Subcutaneous abdominal adipose tissue (tissue), 5 donors: ENCODE measurements around the gene HSD17B7.
"Not testable (repeated sequence)": the region's sequence is repeated elsewhere in the genome, so short reads cannot be mapped to it uniquely, and the experiment has no call there.

ENCODE experiments used
- H3K27ac ChIP-seq: one replicate; pipeline ENCODE4 v1.7.0; 2013; ENCODE audit warnings: low read depth, mild to moderate bottlenecking, inconsistent platforms, low read length, moderate library complexity
- H3K27me3 ChIP-seq, 5 donors: one replicate each; pipeline ENCODE4 v1.7.0; 2013; ENCODE audit warnings: low read length in 5 of 5, inconsistent platforms in 1 of 5; ENCODE audit not compliant: control insufficient read depth in 5 of 5, insufficient read depth in 4 of 5
- H3K36me3 ChIP-seq, 5 donors: one replicate each; pipeline ENCODE4 v1.7.0; 2013; ENCODE audit warnings: low read length in 5 of 5; ENCODE audit not compliant: control insufficient read depth in 5 of 5, insufficient read depth in 5 of 5
- H3K4me1 ChIP-seq, 5 donors: one replicate each; pipeline ENCODE4 v1.7.0; 2013; ENCODE audit warnings: low read length in 5 of 5, mild to moderate bottlenecking in 3 of 5, moderate library complexity in 1 of 5; ENCODE audit not compliant: control insufficient read depth in 5 of 5, insufficient read depth in 5 of 5
- H3K4me3 ChIP-seq, 5 donors: one replicate each; pipeline ENCODE4 v1.7.0; 2013; ENCODE audit warnings: low read length in 5 of 5, low read depth in 1 of 5
- H3K9ac ChIP-seq, 5 donors: one replicate each; pipeline ENCODE4 v1.7.0; 2013; ENCODE audit warnings: low read length in 5 of 5, mild to moderate bottlenecking in 4 of 5, moderate library complexity in 3 of 5
- H3K9me3 ChIP-seq, 5 donors: one replicate each; pipeline ENCODE4 v1.7.0; 2013; ENCODE audit warnings: low read length in 5 of 5; ENCODE audit not compliant: control insufficient read depth in 5 of 5
- donor health status: healthy.
- donor health status: healthy.
- donor health status: healthy.
- donor health status: healthy.
- donor health status: healthy.

HSD17B7 gene, protein sequence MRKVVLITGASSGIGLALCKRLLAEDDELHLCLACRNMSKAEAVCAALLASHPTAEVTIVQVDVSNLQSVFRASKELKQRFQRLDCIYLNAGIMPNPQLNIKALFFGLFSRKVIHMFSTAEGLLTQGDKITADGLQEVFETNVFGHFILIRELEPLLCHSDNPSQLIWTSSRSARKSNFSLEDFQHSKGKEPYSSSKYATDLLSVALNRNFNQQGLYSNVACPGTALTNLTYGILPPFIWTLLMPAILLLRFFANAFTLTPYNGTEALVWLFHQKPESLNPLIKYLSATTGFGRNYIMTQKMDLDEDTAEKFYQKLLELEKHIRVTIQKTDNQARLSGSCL

DNA sequence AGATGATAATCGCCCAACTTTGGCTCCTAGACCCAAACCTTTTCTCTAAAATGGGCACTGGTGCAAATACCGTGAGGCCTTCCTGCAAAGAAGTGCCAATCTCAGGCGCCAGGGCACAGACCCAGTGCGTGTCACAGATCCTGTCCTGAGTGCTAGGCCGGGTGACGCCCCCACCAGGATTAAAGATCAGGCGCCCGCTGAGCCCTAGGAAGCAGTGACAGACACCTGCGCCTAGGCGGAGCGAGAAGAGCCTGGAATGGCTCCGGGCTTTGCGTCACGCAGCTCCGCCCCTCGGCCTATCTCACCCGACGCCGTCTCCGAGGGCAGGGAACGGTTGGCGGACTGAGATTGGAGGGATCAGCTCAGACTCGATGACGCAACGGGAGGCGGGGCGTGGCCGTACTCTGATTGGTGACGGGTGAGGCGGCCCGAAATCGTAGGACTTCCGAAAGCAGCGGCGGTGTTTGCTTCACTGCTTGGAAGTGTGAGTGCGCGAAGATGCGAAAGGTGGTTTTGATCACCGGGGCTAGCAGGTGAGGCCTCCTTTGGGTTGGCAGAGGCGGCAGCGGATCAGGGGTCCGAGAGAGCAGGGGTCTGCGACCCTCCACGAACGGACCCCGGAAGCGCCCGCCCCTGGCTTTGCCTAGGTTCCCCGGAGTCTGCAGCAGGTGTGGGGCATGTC lies at the start of gene HSD17B7:
Gene HSD17B7, plus strand, starts transcription at position 400 of the 682 bp plus-strand sequence. Its CDS starts 99 bp downstream, at position 499.
- not testable (repeated sequence) for H3K27me3 ChIP-seq, H3K4me1 ChIP-seq, H3K36me3 ChIP-seq, H3K9me3 ChIP-seq
- Histone ChIP-seq H3K9ac (peak within 1 kb of the TSS in 4 of 5 donors; percentile 22 to 70 (median 54)), H3K4me3 (peak within 1 kb of the TSS; percentile 58 to 68 (median 67)), H3K27ac (peak within 1 kb of the TSS; percentile 74)

GRCh38 chr1:162740755-162741154 lies 49.7 kb upstream of the HSD17B7 start:
- Histone ChIP-seq H3K4me3 (no peak overlapping the region), H3K36me3 (no peaks in the 10 kb centered on the region), H3K27me3 (no peaks in the 10 kb centered on the region), H3K9ac (no peak overlapping the region), H3K4me1 (peaks cover 0 to 18% (median 12%) of the 10 kb centered on the region in 5 donors), H3K27ac (no peak overlapping the region), H3K9me3 (no peaks in the 10 kb centered on the region)

DNA sequence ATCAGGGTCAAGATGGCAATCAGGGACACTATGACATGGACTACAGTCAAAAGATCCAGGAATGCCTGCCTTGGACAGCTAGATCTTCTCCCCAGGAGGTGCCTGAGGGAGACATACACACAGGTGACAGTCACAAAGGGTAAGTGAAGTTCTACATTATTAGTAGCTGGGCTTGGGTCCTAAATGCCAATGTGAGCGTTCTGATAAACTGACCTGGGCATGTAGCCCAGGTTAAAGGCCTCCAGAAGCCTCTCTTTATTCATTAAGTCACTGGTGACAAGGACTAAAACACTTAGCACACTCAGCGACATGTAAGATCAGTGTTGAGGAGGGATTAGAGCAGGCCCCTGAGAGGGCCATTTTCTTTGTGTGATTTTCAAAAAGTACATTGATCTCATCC lies 48.9 kb upstream of the HSD17B7 start:
- H3K27ac ChIP-seq: peak overlapping the region; percentile 44
- H3K4me3 ChIP-seq: no peak overlapping the region
- peaks cover 0 to 19% (median 7%) of the 10 kb centered on the region in 5 donors for H3K4me1 ChIP-seq
- H3K36me3 ChIP-seq: no peaks in the 10 kb centered on the region
- H3K9ac ChIP-seq: no peak overlapping the region
- H3K27me3 ChIP-seq: no peaks in the 10 kb centered on the region
- H3K9me3 ChIP-seq: no peaks in the 10 kb centered on the region

DNA sequence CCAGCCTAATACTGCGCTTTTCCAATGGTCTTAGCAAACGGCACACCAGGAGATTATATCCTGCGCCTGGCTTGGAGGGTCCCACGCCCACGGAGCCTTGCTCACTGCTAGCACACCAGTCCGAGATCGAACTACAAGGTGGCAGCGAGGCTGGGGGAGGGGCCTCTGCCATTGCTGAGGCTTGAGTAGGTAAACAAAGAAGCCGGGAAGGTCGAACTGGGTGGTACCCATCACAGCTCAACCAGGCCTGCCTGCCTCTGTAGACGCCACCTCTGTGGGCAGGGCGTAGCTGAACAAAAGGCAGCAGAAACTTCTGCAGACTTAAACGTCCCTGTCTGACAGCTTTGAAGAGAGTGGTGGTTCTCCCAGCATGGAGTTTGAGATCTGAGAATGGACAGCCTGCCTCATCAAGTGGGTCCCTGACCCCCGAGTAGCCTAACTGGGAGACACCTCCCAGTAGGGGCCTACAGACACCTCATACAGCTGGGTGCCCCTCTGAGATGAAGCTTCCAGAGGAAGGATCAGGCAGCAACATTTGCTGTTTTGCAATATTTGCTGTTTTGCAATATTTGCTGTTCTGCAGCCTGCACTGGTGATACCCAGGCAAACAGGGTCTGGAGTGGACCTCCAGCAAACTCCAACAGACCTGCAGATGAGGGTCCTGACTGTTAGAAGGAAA lies 44.1 kb upstream of the HSD17B7 start:
- H3K9me3 ChIP-seq, H3K9ac ChIP-seq, H3K27ac ChIP-seq, H3K36me3 ChIP-seq, H3K4me3 ChIP-seq, H3K27me3 ChIP-seq: not testable (repeated sequence)
- peaks cover 0 to 17% (median 3%) of the 10 kb centered on the region in 5 donors for H3K4me1 ChIP-seq

DNA sequence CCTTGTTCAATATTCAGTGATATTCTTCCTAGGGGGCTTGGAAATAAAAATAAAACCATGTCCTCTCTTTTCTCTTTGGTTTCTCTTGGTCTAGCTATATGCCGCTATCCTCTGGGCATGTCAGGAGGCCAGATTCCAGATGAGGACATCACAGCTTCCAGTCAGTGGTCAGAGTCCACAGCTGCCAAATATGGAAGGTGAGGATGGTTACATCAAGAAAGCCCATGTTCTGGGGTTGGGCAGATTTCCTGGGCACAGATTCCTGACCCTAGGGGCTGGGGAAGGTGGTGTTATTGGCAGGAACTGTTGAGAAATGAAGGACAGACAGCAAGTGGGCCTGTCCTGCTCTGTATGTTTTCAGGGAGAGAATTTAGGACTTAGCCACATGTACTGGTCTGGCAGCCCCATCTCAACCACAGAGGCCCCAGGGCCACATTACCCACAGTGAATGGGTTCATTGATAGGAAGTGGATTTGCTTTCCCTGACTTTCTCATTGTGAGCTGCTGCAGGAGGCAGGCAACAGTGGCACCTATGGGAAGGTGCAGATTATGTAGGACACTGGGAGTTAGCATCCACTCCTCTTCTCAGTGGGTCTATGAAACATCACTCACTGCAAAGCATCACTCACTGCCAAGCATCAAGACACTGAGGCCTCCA lies 37.4 kb upstream of the HSD17B7 start:
- no peaks in the 10 kb centered on the region for H3K27me3 ChIP-seq
- H3K4me3 ChIP-seq: no peak overlapping the region
- no peak overlapping the region for H3K9ac ChIP-seq
- H3K4me1 ChIP-seq: peaks cover 0 to 3% (median 0%) of the 10 kb centered on the region in 5 donors
- no peaks in the 10 kb centered on the region for H3K9me3 ChIP-seq
- H3K27ac ChIP-seq: no peak overlapping the region
- H3K36me3 ChIP-seq: peaks cover 19 to 40% (median 32%) of the 10 kb centered on the region in 5 donors

GRCh38 chr1:162753998-162754585 lies 36.4 kb upstream of the HSD17B7 start:
- H3K9me3 ChIP-seq: no peaks in the 10 kb centered on the region
- H3K4me3 ChIP-seq: no peak overlapping the region
- no peak overlapping the region for H3K27ac ChIP-seq
- peaks cover 19 to 42% (median 36%) of the 10 kb centered on the region in 5 donors for H3K36me3 ChIP-seq
- no peak overlapping the region for H3K9ac ChIP-seq
- H3K4me1 ChIP-seq: peaks cover 0 to 3% (median 0%) of the 10 kb centered on the region in 5 donors
- H3K27me3 ChIP-seq: no peaks in the 10 kb centered on the region

DNA sequence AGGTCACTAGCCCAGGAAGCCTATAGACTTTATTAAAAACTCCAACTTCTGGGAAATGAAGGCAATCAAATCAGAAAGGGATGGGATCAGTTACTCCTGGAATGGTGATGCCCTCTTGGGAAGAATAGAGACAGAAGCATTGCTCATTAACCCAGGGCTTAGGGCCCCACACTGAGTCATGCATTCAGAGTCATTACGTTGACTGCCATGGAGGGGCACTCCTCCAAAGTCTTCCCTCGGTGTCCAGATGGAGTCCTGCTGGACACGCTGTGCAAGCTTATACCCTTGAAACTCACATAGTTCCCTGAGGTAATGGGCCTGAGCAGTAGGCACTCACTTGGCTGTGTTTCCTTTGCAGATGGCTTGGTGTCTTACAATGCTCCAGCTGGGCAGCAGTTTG lies 35.2 kb upstream of the HSD17B7 start:
- Histone ChIP-seq H3K9ac (no peak overlapping the region), H3K4me1 (peaks cover 0 to 3% (median 0%) of the 10 kb centered on the region in 5 donors), H3K9me3 (no peaks in the 10 kb centered on the region), H3K36me3 (peaks cover 19 to 48% (median 42%) of the 10 kb centered on the region in 5 donors), H3K27me3 (no peaks in the 10 kb centered on the region), H3K4me3 (no peak overlapping the region), H3K27ac (no peak overlapping the region)

DNA sequence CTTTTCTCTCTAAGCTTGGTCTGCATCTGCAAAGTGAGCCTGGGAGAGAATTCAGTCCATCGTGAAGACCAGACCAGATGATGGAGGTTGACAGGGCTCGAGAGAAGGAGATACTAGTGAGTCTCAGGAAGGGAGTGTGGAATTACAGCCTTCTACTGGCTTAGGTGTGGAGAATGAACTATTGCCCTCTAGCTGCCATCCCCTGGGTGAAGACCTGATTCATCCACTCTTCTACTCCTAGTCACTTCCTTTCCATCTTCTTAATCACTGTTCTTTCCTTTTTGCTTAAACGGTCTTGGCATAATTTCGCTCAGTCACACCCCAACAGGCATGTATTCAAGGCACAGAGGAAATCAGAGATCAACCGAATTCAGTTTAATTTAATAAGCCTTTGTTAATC lies 34.0 kb upstream of the HSD17B7 start:
- Histone ChIP-seq H3K27ac (peak overlapping the region; percentile 5), H3K4me3 (no peak overlapping the region), H3K36me3 (peaks cover 23 to 59% (median 51%) of the 10 kb centered on the region in 5 donors), H3K4me1 (peaks cover 0 to 3% (median 0%) of the 10 kb centered on the region in 5 donors), H3K9ac (no peak overlapping the region), H3K9me3 (no peaks in the 10 kb centered on the region), H3K27me3 (no peaks in the 10 kb centered on the region)

- Histone ChIP-seq H3K9ac (no peak overlapping the region), H3K9me3 (no peaks in the 10 kb centered on the region), H3K36me3 (peaks cover 29 to 62% (median 51%) of the 10 kb centered on the region in 5 donors), H3K27ac (peak overlapping the region; percentile 5), H3K4me1 (peaks cover 0 to 3% (median 0%) of the 10 kb centered on the region in 5 donors), H3K4me3 (no peak overlapping the region), H3K27me3 (no peaks in the 10 kb centered on the region)
Observed at GRCh38 chr1:162757476-162757875, 33.0 kb upstream of the HSD17B7 start.
